ENCODE measurements around the gene MARK3.

The MARK3 gene

GRCh38 chr14:103512701-103513611, 127.7 kb downstream of the MARK3 start:
- peak; percentile 39; the same call in 1 of the 2 replicates for TF ChIP-seq CTCF (IDR thresholded peaks at IDR 0.05; ENCODE audit: low read depth, low read length)
- Histone ChIP-seq H3K9me3 (ENCODE audit: severe bottlenecking) (no peaks in the 10 kb centered on the region), H3K4me3 (ENCODE audit: low read depth, low read length) (no peak overlapping the region), H3K27ac (no peak overlapping the region), H3K27me3 (ENCODE audit: insufficient read depth, low read depth, severe bottlenecking) (no peaks in the 10 kb centered on the region), H3K36me3 (no peaks in the 10 kb centered on the region; the same call in 1 of the 2 replicates)
- peak; percentile 69 for DNase-seq

- no peaks in the 10 kb centered on the region for H3K27me3 ChIP-seq (ENCODE audit: insufficient read depth, low read depth, severe bottlenecking)
- peaks cover 15% of the 10 kb centered on the region for H3K36me3 ChIP-seq
- no peak for DNase-seq
- H3K4me3 ChIP-seq (ENCODE audit: low read depth, low read length) = no peak overlapping the region
- no peaks in the 10 kb centered on the region for H3K9me3 ChIP-seq (ENCODE audit: severe bottlenecking)
- TF ChIP-seq CTCF (IDR thresholded peaks at IDR 0.05; ENCODE audit: low read depth, low read length) = no peak
- H3K27ac ChIP-seq = no peak overlapping the region
Observed at GRCh38 chr14:103514596-103515421, 129.6 kb downstream of the MARK3 start.

GRCh38 chr14:103516426-103517173, 131.4 kb downstream of the MARK3 start:
- TF ChIP-seq CTCF (IDR thresholded peaks at IDR 0.05; ENCODE audit: low read depth, low read length) = no peak
- peaks cover 31% of the 10 kb centered on the region for H3K36me3 ChIP-seq
- no peaks in the 10 kb centered on the region for H3K9me3 ChIP-seq (ENCODE audit: severe bottlenecking)
- no peaks in the 10 kb centered on the region for H3K27me3 ChIP-seq (ENCODE audit: insufficient read depth, low read depth, severe bottlenecking)
- no peak for DNase-seq
- no peak overlapping the region for H3K4me3 ChIP-seq (ENCODE audit: low read depth, low read length)
- H3K27ac ChIP-seq = no peak overlapping the region

- Histone ChIP-seq H3K27me3 (ENCODE audit: insufficient read depth, low read depth, severe bottlenecking) (no peaks in the 10 kb centered on the region), H3K27ac (no peak overlapping the region), H3K9me3 (ENCODE audit: severe bottlenecking) (no peaks in the 10 kb centered on the region), H3K4me3 (ENCODE audit: low read depth, low read length) (no peak overlapping the region), H3K36me3 (peaks cover 36% of the 10 kb centered on the region)
- DNase-seq = no peak
- no peak for TF ChIP-seq CTCF (IDR thresholded peaks at IDR 0.05; ENCODE audit: low read depth, low read length)
Observed at GRCh38 chr14:103517174-103517566, 132.0 kb downstream of the MARK3 start.

- Histone ChIP-seq H3K36me3 (peaks cover 36% of the 10 kb centered on the region), H3K9me3 (ENCODE audit: severe bottlenecking) (no peaks in the 10 kb centered on the region), H3K4me3 (ENCODE audit: low read depth, low read length) (no peak overlapping the region), H3K27me3 (ENCODE audit: insufficient read depth, low read depth, severe bottlenecking) (no peaks in the 10 kb centered on the region), H3K27ac (peak overlapping the region; percentile 30; the same call in 1 of the 2 replicates)
- no peak for DNase-seq
- no peak for TF ChIP-seq CTCF (IDR thresholded peaks at IDR 0.05; ENCODE audit: low read depth, low read length)
Observed at GRCh38 chr14:103517721-103518421, 132.7 kb downstream of the MARK3 start.
